ENCODE results near the gene CLSTN3.

- TF ChIP-seq EZH2 (IDR thresholded peaks at IDR 0.05; ENCODE audit: borderline replicate concordance, control insufficient read depth, low read depth, low read length) (no peak), EP300 (IDR thresholded peaks at IDR 0.05; ENCODE audit: borderline replicate concordance in 1 of 2, control insufficient read depth in 1 of 2, low read depth in 2 of 2, low read length in 2 of 2) (no peak), HDAC6 (IDR thresholded peaks at IDR 0.05; ENCODE audit: unreplicated experiment) (no peak), SUZ12 (IDR thresholded peaks at IDR 0.05; ENCODE audit: unreplicated experiment) (no peak), FOXM1 (IDR thresholded peaks at IDR 0.05; ENCODE audit: low read depth, low read length) (no peak), E2F8 (IDR thresholded peaks at IDR 0.05; ENCODE audit: low read depth, partially characterized antibody) (no peak), CTCF (IDR thresholded peaks at IDR 0.05 in 2 of 3, conservative IDR thresholded peaks at IDR 0.05 in 1 of 3; ENCODE audit: control insufficient read depth in 2 of 3, extremely low read depth in 1 of 3, insufficient read depth in 1 of 3, low read depth in 3 of 3, low read length in 3 of 3) (no peak), RAD21 (IDR thresholded peaks at IDR 0.05; ENCODE audit: insufficient read depth, low read depth, low read length) (no peak), MAX (IDR thresholded peaks at IDR 0.05; ENCODE audit: low read depth, low read length) (no peak)
Observed at GRCh38 chr12:7155471-7156034, 25.4 kb downstream of the CLSTN3 start.
